GM19452 (cell line): ENCODE measurements around the gene PCDHGA2.
"Not testable (repeated sequence)": the region's sequence is repeated elsewhere in the genome, so short reads cannot be mapped to it uniquely, and the experiment has no call there.

Experiments used
- ATAC-seq: cut with Tn5 transposase; IDR thresholded peaks from one replicate; pipeline ENCODE4 v1.9.1; 2021; ENCODE audit not compliant: unreplicated experiment

The PCDHGA2 gene

DNA sequence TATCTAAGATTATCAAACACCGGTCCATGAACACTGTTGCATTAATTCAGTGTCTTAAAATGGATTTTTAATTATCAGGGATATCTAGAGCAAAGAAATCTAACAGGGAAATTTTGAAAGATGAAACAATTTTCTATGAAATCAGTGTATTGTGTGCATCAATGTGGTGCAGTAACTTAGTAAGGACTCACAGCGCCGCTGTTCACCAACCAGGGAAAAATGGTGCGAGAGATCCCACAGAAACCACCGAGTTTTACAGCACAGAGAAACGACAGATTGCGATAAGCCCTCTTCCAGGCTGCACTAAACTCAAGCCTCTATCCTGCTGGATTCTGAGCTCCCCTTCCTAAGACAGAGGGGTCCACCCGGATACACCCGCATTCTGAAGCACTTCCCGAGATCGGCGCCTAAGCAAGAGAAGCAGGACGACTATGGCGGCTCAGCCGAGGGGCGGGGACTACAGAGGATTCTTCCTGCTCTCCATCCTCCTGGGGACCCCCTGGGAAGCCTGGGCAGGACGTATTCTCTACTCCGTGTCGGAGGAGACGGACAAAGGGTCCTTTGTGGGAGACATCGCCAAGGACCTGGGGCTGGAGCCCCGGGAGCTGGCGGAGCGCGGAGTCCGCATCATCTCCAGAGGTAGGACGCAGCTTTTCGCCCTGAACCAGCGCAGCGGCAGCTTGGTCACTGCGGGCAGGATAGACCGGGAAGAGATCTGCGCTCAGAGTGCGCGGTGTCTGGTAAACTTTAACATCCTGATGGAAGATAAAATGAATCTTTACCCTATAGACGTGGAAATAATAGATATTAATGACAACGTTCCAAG, 44.1 kb downstream of the PCDHGA2 start, which contains the start of gene PCDHGA7:
Gene PCDHGA7 (plus strand): TSS at position 274 of the 826 bp plus-strand sequence. CDS start 158 bp downstream, at position 432.
- ATAC-seq: no peak

GRCh38 chr5:141383345-141383744, 44.8 kb downstream of the PCDHGA2 start:
- no peak for ATAC-seq

GRCh38 chr5:141384471-141385267, 46.1 kb downstream of the PCDHGA2 start:
- no peak for ATAC-seq

- ATAC-seq: not testable (repeated sequence)
These were observed 49.2 kb downstream of the PCDHGA2 start, which contains the start of gene PCDHGB4 for GRCh38 chr5:141387557-141388311. PCDHGB4 (plus strand) TSS chr5:141387698; CDS start chr5:141387885, 187 bp downstream.

- no peak for ATAC-seq
These were observed 50.1 kb downstream of the PCDHGA2 start for GRCh38 chr5:141388661-141389060.

DNA sequence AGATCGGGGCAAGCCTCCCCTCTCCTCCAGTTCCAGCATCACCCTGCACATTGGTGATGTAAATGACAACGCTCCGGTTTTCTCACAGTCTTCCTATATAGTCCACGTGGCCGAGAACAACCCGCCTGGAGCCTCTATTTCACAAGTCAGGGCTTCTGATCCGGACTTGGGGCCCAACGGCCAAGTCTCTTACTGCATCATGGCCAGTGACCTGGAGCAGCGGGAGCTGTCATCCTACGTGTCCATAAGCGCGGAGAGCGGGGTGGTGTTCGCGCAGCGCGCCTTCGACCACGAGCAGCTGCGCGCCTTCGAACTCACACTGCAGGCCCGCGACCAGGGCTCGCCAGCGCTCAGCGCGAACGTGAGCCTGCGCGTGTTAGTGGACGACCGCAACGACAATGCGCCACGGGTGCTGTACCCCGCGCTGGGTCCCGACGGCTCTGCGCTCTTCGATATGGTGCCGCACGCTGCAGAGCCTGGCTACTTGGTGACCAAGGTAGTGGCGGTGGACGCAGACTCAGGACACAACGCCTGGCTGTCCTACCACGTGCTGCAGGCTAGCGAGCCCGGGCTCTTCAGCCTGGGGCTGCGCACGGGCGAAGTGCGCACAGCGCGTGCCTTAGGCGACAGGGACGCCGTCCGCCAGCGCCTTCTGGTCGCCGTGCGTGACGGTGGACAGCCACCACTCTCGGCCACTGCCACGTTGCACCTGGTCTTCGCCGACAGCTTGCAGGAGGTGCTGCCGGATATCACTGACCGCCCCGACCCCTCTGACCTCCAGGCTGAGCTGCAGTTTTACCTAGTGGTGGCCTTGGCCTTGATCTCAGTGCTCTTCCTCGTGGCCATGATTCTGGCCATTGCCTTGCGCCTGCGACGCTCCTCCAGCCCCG, 50.8 kb downstream of the PCDHGA2 start:
- no peak for ATAC-seq

- ATAC-seq: no peak
These were observed 54.1 kb downstream of the PCDHGA2 start, which contains the start of gene PCDHGA8 for GRCh38 chr5:141392429-141393198. PCDHGA8 (plus strand) TSS chr5:141392633; CDS start chr5:141392814, 181 bp downstream.
